SH-SY5Y (cell line): ENCODE results near the gene GBA3.

Experiments used
- GATA2 ChIP-seq: IDR thresholded peaks from 2 replicates; pipeline ENCODE4 v1.6.1; 2011; ENCODE audit warnings: mild to moderate bottlenecking, low read depth, low read length
- GATA3 ChIP-seq: IDR thresholded peaks from 2 replicates; pipeline ENCODE4 v1.6.1; 2011; ENCODE audit warnings: low read depth, mild to moderate bottlenecking, low read length, moderate library complexity

DNA sequence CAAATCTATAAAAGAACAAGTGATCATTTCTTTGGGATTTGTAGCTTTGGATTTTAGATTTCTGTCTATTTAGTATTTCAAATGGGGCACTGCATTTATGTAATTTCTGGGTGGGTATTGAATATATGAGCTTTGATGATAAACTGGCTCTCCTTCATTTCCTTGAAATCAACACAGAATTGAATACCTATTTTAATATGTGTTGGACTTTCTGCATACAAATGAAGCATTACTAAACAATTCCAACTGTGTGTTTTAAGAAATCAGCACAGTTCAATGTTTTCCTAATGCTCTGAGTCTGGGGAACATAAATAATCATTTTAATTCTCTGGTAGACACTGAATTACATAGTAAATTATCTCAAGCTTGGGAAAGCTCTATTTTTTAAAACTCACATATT, 42.0 kb upstream of the GBA3 start:
- TF ChIP-seq GATA3: no peak
- no peak for TF ChIP-seq GATA2
